ENCODE results near the gene PARD3. TPM values are rescaled to one million over a fixed set of nuclear protein-coding genes. Genes with fewer than 3 reads are reported as not detected.

Gene PARD3
- total RNA-seq, 1 experiment from 2014 or later: 154 TPM

GRCh38 chr10:34811126-34811967, 3.7 kb downstream of the PARD3 start:
- intact Hi-C loops (cut with micrococcal nuclease): no loop called here
- Histone ChIP-seq H3K79me2 (ENCODE audit: low read length) (peaks cover 82% of the 10 kb centered on the region), H3K9me2 (replicated peaks; ENCODE audit: low read length) (no peaks in the 10 kb centered on the region), H3K4me1 (ENCODE audit: insufficient read depth, low read length) (peaks cover 31% of the 10 kb centered on the region), H3K9me3 (ENCODE audit: low read length) (no peaks in the 10 kb centered on the region), H4K20me1 (ENCODE audit: low read length) (peaks cover 66% of the 10 kb centered on the region), H3K27me3 (ENCODE audit: low read length) (no peaks in the 10 kb centered on the region), H3K4me2 (ENCODE audit: low read length) (peak overlapping the region; percentile 0; the same call in 1 of the 2 replicates), H3F3A (ENCODE audit: low read length, unreplicated experiment) (no peaks in the 10 kb centered on the region), H3K9ac (ENCODE audit: low read length) (no peak overlapping the region), H3K4me3 (ENCODE audit: low read length) (no peak overlapping the region), H2AFZ (ENCODE audit: low read length) (no peak overlapping the region), H3K27ac (ENCODE audit: low read length) (no peak overlapping the region), H3K36me3 (ENCODE audit: low read depth, low read length) (no peaks in the 10 kb centered on the region)
- TF ChIP-seq EZH2phosphoT487 (IDR thresholded peaks at IDR 0.05; ENCODE audit: borderline replicate concordance, low read length): no peak
- TF ChIP-seq CTCF (conservative IDR thresholded peaks at IDR 0.05; ENCODE audit: low read depth, low read length): no peak
- no peak for TF ChIP-seq EZH2 (IDR thresholded peaks at IDR 0.05; ENCODE audit: low read length, unreplicated experiment)
- BruUV-seq (replicated peaks): no TSS peak
- ChIA-PET POLR2A (ENCODE audit: unreplicated experiment) (no interaction called here), CTCF (no interaction called here)
- ATAC-seq: no peak
- DNase-seq: no peak

DNA sequence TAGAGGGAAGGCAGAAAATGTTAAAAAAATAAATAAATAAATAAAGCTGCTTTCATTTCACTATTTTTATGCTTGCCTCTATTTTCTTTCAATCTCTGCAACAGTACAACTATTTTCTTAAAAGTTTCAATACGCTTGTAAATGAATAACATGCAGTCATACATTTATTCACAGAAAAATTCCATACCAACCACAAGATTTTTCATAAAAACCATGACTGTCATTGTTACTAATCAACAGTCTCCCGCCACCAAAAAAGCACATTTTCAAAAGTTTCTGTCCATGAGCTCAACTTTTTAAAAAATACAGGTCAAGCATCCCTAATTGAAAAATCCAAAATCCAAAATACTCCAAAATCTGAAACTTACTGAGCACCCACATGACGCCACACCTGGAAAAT, 5.3 kb downstream of the PARD3 start:
- no peaks in the 10 kb centered on the region for H3K9me2 ChIP-seq (replicated peaks; ENCODE audit: low read length)
- no peak overlapping the region for H3K4me3 ChIP-seq (ENCODE audit: low read length)
- intact Hi-C loops (cut with micrococcal nuclease): no loop called here
- DNase-seq: no peak
- H3K27me3 ChIP-seq (ENCODE audit: low read length): no peaks in the 10 kb centered on the region
- POLR2A ChIA-PET (ENCODE audit: unreplicated experiment): no interaction called here
- H2AFZ ChIP-seq (ENCODE audit: low read length): no peak overlapping the region
- H3K4me2 ChIP-seq (ENCODE audit: low read length): no peak overlapping the region
- CTCF ChIA-PET: interaction anchor here (0.6 kb wide), 1 partner anchor 87 kb away, joined by 3 read pairs; no protein-coding TSS in a partner anchor
- no peak overlapping the region for H3K9ac ChIP-seq (ENCODE audit: low read length)
- no TSS peak for BruUV-seq (replicated peaks)
- peaks cover 24% of the 10 kb centered on the region for H3K4me1 ChIP-seq (ENCODE audit: insufficient read depth, low read length)
- H4K20me1 ChIP-seq (ENCODE audit: low read length): peaks cover 66% of the 10 kb centered on the region
- TF ChIP-seq EZH2phosphoT487 (IDR thresholded peaks at IDR 0.05; ENCODE audit: borderline replicate concordance, low read length): no peak
- no peak for TF ChIP-seq CTCF (conservative IDR thresholded peaks at IDR 0.05; ENCODE audit: low read depth, low read length)
- TF ChIP-seq EZH2 (IDR thresholded peaks at IDR 0.05; ENCODE audit: low read length, unreplicated experiment): no peak
- no peaks in the 10 kb centered on the region for H3F3A ChIP-seq (ENCODE audit: low read length, unreplicated experiment)
- H3K27ac ChIP-seq (ENCODE audit: low read length): no peak overlapping the region
- ATAC-seq: no peak
- H3K9me3 ChIP-seq (ENCODE audit: low read length): no peaks in the 10 kb centered on the region
- H3K36me3 ChIP-seq (ENCODE audit: low read depth, low read length): no peaks in the 10 kb centered on the region
- peaks cover 92% of the 10 kb centered on the region for H3K79me2 ChIP-seq (ENCODE audit: low read length)
